Pancreas (tissue), 10 donors: ENCODE results near the gene KAZN. TPM values are rescaled to one million over a fixed set of nuclear protein-coding genes. Genes with fewer than 3 reads are reported as not detected.
A peak's percentile ranks its signal among the peaks of the same experiment; 100 is the strongest.

Experiments
- ATAC-seq, 4 donors: fragments of 200-7000 bp; cut with Tn5 transposase; one replicate each; pipeline versions ENCODE4 v1.8.0 to v1.9.1; 2020; ENCODE audit warnings: mild to moderate bottlenecking in 4 of 4, moderate library complexity in 4 of 4
- DNase-seq, 6 donors: peaks; one replicate each; pipeline ENCODE4 v3.0.0-alpha.2; 2020
- FAIRE-seq: peaks from 2 replicates; lab custom pipeline; 2012; peaks lifted over from hg19 to GRCh38; lab: Jason Lieb, UNC
- H3K27ac ChIP-seq, 4 donors: fragments of 200-600 bp; sonication (generic); 1 replicate in 3 of 4; 2 replicates in 1 of 4; pipeline versions ENCODE4 v1.5.0 to v1.8.0; 2020
- H3K27me3 ChIP-seq, 4 donors: fragments of 200-600 bp; one replicate each; pipeline ENCODE4 v1.8.0; 2021
- H3K36me3 ChIP-seq, 3 donors: fragments of 200-600 bp; sonication (generic) in 1 of 3; one replicate each; pipeline versions ENCODE4 v1.5.0 to v1.8.0; 2020 to 2021
- H3K4me1 ChIP-seq, 3 donors: fragments of 200-600 bp; one replicate each; pipeline ENCODE4 v1.8.0; 2021
- H3K4me3 ChIP-seq, 4 donors: fragments of 200-600 bp; sonication (generic) in 2 of 4; one replicate each; pipeline versions ENCODE4 v1.5.0 to v1.8.0; 2020 to 2021
- H3K9me3 ChIP-seq, 4 donors: fragments of 200-600 bp; one replicate each; pipeline ENCODE4 v1.8.0; 2021
- WGBS, 2 donors: extraction: QIAGEN DNeasy Blood & Tissue Kit; methylation state at CpG; one replicate each; pipeline ENCODE4 v1.1.7; 2013; 5-methylcytosine and 5-hydroxymethylcytosine counted together
- intact Hi-C, 3 donors: fragments of 100-400 bp; cut with DNase I; formaldehyde crosslinking; loops; one replicate each; pipeline versions ENCODE4 v1.11.1 to v1.14.2; 2022
- polyA plus RNA-seq, 2 donors: library from polyadenylated mRNA; stranded (reverse); fragments of 200-250 nt; gene quantifications; one replicate each; pipeline ENCODE4 v1.2.3, GENCODE V29; 2013
- total RNA-seq, 6 donors: library from RNA; stranded (reverse); fragmentation: NEBNext Ultra II Directional in 4 of 6; extraction: Animal tissue kit (Norgen Biotek cat#: 25700) in 4 of 6; gene quantifications; one replicate each; pipeline versions ENCODE4 v1.2.1 to v1.2.4, GENCODE V29; 2021 to 2023
- TF ChIP-seq, protein P1 (sequence below), 4 donors: fragments of 200-600 bp; sonication (generic) in 3 of 4; IDR thresholded peaks; one replicate each; pipeline versions ENCODE4 v1.5.0 to v1.8.0; 2021; ENCODE audit warnings: antibody characterized with exemption in 4 of 4
- donor health status: healthy with polysubstance abuse.
- donor health status: DM: no; HTN: no; CAD: no; lungs with moderate emphysema.
- donor health status: DM: no; HTN: no; CAD: no.
- donor health status: control.
- donor health status: control.
- donor health status: Bipolar disorder and iron deficiency.
- donor health status: DM: yes; HTN: yes; CAD: no.
- donor health status: DM: no; HTN: no; CAD: no.
- donor health status: DM: no; HTN: no; CAD: no.
- donor health status: DM: yes; HTN: yes; CAD: no.

The KAZN gene
- total and polyA plus RNA-seq, 8 donors = 2.4 to 6.0 (median 4.1) TPM

DNA sequence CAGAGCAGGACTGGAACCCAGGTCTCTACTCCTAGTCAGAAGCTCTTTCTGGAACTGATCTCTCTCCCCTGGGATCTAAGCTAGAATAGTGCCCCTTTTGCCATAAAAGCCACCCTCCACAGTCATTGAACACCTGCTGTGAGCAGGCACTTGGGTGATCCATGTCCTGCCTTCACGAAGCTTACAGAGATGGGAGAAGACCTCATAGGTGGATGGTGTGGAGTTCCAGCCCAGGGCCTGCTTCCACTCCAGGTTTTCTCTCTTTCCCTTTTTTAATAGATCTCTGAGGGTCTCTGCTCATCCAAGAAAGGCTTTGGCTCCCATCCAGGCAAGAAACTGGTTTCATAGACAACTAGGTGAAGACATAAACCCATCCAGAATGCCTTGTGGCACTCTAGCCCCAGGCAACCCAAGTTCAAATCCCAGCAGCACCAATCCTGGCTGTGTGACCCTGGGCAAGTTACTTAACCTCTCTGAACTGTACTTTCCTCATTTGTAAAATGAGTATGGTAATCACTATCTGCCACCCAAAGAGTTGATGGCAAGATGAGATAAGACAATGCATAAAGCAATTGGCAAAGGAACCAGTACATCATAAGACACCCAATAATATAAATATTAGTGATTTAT lies 508.7 kb downstream of the KAZN start:
- intact Hi-C loops = no loop called here
- 82 to 83% methylated on average over 1 of the region's 1 CpG for WGBS, 2 donors
- no peaks in the 10 kb centered on the region for H3K36me3 ChIP-seq

DNA sequence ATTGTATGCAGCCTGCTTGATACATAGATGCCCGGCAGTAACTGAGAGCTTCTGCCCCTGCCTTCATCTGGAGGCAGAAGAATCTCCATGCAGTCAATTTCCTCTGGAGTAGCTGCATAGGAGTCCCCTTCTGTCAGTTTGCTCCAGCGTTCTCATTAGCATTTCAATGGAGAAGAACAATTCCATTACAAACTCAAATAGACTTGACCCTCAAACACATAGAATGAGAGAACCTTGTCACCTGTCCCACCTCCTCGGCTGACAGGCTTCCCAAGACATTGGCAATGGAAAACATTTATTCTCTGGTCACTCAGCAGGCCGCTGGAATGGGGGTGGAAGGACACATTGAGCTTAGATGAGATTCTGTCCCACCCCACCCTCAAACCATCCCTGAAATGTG lies 509.4 kb downstream of the KAZN start:
- TF ChIP-seq, protein P1, sequence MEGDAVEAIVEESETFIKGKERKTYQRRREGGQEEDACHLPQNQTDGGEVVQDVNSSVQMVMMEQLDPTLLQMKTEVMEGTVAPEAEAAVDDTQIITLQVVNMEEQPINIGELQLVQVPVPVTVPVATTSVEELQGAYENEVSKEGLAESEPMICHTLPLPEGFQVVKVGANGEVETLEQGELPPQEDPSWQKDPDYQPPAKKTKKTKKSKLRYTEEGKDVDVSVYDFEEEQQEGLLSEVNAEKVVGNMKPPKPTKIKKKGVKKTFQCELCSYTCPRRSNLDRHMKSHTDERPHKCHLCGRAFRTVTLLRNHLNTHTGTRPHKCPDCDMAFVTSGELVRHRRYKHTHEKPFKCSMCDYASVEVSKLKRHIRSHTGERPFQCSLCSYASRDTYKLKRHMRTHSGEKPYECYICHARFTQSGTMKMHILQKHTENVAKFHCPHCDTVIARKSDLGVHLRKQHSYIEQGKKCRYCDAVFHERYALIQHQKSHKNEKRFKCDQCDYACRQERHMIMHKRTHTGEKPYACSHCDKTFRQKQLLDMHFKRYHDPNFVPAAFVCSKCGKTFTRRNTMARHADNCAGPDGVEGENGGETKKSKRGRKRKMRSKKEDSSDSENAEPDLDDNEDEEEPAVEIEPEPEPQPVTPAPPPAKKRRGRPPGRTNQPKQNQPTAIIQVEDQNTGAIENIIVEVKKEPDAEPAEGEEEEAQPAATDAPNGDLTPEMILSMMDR (IDR thresholded peaks at IDR 0.05) = no peak
- FAIRE-seq = no peak
- no peaks in the 10 kb centered on the region for H3K27me3 ChIP-seq
- 61 to 72% methylated on average over 4 of the region's 4 CpGs for WGBS, 2 donors
- H3K9me3 ChIP-seq = no peaks in the 10 kb centered on the region
- intact Hi-C loops = no loop called here
- no peak overlapping the region for H3K27ac ChIP-seq
- no peaks in the 10 kb centered on the region for H3K36me3 ChIP-seq
- no peaks in the 10 kb centered on the region for H3K4me1 ChIP-seq
- DNase-seq = no peak
- no peak for ATAC-seq
- H3K4me3 ChIP-seq = no peak overlapping the region

More for the DNA sequence above, 508.7 kb downstream of the KAZN start:
- Histone ChIP-seq H3K9me3 (no peaks in the 10 kb centered on the region), H3K4me1 (no peaks in the 10 kb centered on the region), H3K4me3 (no peak overlapping the region), H3K27ac (no peak overlapping the region), H3K27me3 (no peaks in the 10 kb centered on the region)
- ATAC-seq (no peak), FAIRE-seq (no peak), DNase-seq (no peak)
- TF ChIP-seq, protein P1 (IDR thresholded peaks at IDR 0.05) = no peak

DNA sequence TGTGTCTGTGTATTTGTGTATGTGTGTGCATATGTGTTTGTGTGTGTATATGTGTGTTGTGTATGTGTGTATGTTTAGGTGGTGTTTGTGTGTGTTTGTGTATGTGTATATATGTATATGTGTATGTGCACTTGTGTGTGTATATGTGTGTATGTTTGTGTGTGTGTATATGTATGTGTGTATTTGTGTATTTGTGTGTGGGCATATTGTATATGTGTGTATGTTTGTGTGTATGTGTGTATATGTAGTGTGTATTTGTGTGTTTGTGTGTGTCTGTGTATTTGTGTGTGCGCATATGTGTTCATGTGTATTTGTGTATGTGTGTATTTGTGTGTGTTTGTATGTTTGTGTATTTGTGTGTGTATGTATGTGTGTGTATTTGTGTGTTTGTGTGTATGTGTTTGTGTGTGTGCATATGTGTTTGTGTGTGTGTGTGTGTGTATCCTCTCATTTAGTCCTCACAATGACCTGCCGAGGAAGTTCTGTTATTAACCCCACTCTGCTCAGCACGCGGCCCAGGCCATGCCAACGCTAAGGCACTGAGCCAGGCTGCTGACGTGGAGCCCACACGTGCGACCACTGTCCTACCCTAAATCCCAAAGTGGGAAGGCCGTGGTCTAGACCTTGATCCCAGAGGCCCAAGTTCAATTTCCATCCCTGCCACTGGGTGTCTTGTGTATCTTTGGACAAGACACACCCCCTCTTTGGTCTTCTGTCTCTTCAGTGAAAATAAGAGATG lies 511.8 kb downstream of the KAZN start:
- TF ChIP-seq, protein P1 (IDR thresholded peaks at IDR 0.05) = no peak
- H3K27ac ChIP-seq = no peak overlapping the region
- DNase-seq (no peak), FAIRE-seq (no peak), ATAC-seq (no peak)
- no peak overlapping the region for H3K4me3 ChIP-seq
- no peaks in the 10 kb centered on the region for H3K9me3 ChIP-seq
- WGBS, 2 donors = 83% methylated on average over 9 of the region's 9 CpGs
- intact Hi-C loops = no loop called here
- H3K27me3 ChIP-seq = no peaks in the 10 kb centered on the region
- H3K36me3 ChIP-seq = no peaks in the 10 kb centered on the region
- H3K4me1 ChIP-seq = no peaks in the 10 kb centered on the region

DNA sequence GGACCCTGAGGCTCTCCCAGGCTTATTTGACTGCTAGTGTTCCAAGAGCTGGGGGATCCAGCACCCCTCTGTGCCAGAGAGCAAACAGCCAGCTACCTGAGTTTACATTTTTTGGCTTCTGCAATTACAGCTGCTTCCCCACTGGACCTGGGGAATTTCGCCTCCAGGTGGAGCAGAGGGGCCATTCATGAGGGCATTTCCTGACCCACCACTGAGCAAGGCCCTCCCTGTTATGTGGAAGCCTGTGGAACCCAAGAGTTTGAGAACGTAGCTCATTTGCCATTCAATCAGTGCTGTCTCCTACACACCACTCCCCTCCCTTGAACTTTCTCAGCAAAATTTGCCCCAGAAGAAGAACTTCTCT lies 512.4 kb downstream of the KAZN start:
- Histone ChIP-seq H3K9me3 (no peaks in the 10 kb centered on the region), H3K27ac (no peak overlapping the region), H3K36me3 (no peaks in the 10 kb centered on the region), H3K4me3 (no peak overlapping the region), H3K27me3 (no peaks in the 10 kb centered on the region), H3K4me1 (no peaks in the 10 kb centered on the region)
- intact Hi-C loops = no loop called here
- DNase-seq = no peak
- 89 to 91% methylated on average over 2 of the region's 2 CpGs for WGBS, 2 donors
- TF ChIP-seq, protein P1 (IDR thresholded peaks at IDR 0.05) = no peak
- FAIRE-seq = no peak
- peak in 1 of 4 donors; percentile 15 for ATAC-seq

DNA sequence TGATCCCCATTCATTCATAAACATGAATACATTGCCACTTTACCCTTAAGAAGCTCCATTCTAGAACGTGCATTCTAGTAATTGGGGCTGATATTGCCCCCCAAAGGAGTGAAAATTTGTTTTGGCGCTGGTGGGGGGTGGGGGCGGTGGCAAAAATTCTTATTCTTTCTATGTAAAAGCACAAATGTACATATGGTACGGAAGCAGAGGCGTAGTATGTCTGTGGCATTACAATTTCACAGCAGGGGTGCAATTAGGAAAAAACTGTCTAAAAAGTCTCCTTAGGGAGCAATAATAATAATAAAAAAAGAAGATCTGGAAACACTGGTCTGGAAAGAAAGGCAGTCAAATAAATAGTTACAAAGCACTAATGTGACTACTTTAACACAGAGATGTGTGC lies 514.7 kb downstream of the KAZN start:
- no peaks in the 10 kb centered on the region for H3K9me3 ChIP-seq
- no peak for FAIRE-seq
- TF ChIP-seq, protein P1 (IDR thresholded peaks at IDR 0.05) = no peak
- 90 to 96% methylated on average over 5 of the region's 5 CpGs for whole genome bisulfite sequencing, 2 donors
- peaks cover 12 to 17% (median 13%) of the 10 kb centered on the region in 3 donors for H3K4me1 ChIP-seq
- no peak overlapping the region for H3K4me3 ChIP-seq
- no peaks in the 10 kb centered on the region for H3K36me3 ChIP-seq
- no peak for ATAC-seq
- H3K27me3 ChIP-seq = no peaks in the 10 kb centered on the region
- no peak overlapping the region for H3K27ac ChIP-seq
- DNase-seq = no peak
- intact Hi-C loops = no loop called here
